Activated CD4-positive, alpha-beta T cell treated with anti-CD3 and anti-CD28 coated beads, Interleukin-2, amount 50 U/mL, for 1 hour (primary cell): Measurements from ENCODE around the gene LDB1.

Source experiments
- DNase-seq: peaks from one replicate; pipeline ENCODE4 v3.0.0-alpha.2; 2020

LDB1 gene

DNA sequence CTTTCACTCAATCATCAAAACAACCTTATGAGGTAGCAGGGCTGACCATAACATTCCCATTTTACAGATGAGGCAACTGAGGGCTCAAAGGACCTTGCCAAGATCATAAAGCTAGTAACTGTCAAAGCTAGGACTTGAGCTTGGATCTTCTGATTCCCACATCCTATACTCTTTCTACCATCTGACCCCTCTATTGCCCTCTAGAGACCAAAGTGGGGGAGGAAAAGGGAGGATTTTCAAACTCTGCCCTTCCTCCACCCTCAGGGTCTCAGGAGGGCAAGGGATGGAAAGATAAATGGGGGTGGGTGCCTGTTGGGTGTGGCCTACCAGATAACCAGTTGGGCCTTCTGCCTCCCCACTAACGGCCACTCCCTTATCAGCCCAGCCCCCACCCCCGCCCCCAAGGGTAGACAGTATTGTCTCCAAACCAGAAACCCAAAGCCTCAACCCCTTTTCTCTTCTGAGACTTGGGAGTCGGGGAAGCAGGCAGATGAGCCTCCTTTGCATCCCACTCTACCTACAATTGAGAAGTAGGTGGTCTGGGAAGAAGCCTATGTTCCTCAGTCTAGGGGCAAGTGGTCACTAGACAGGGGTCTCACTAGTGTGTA, 7.9 kb downstream of the LDB1 start:
- DNase-seq = no peak

DNA sequence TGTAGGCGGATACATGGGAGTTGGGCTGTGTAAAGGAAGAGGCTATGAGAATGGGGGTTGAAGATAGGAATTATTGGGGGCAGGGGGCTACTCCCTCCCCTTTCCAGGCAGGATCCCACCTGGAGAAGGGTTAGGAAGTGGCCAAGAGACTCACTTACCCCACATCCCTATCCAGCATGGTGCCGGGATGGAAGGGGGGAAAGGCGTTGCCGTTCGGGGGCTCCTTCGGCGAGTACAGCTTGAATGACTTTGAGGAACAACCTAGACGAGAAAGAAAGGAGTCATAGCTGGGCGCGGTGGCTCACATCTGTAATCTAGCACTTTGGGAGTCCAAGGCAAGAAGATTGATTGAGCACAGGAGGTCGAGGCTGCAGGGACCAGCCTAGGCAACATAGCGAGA, 8.9 kb downstream of the LDB1 start:
- no peak for DNase-seq

DNA sequence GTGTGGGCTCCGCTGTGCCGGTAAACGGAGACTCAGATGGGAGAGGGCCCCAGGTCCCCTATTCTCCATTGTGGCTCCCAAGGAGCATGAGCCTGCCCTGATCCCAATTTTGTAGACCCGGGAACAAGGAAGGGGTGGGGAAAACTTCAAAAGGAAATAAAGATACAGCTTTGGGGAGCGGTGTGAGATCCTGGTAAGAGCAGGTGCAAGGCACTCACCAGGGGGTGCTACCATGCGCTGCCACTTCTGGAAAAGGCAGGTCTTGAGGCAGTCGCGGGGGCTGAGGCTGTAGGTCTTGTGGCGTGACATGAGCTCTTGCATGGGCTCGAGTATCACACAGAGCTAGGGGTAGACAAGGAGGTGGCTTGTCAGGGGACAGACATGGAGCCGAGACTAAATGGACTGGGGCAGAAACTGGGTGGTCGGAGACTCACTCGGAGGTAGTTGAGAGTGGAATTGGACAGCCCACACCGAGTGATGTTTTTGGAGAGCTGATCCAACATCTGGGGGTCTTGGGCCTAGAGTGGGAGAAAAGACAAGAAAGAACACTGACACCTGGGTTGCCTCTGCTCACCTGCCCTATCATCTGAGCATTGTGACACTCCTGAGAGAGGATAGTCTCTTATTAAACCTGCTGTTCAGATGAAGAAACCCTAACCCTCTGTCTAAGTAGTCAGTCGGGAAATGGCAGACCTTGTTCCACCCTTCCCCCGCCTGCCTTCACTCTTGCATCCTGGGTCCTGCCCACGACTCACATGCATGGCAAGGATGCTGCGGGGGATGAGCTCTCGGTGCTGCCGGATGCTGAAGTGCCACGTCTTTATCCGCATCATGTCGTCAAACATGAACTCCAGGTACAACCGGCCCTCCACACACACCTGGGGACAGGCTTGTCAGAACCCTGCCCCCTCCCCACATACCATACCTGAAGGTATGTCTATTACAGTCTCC, 10.7 kb downstream of the LDB1 start:
- no peak for DNase-seq

DNA sequence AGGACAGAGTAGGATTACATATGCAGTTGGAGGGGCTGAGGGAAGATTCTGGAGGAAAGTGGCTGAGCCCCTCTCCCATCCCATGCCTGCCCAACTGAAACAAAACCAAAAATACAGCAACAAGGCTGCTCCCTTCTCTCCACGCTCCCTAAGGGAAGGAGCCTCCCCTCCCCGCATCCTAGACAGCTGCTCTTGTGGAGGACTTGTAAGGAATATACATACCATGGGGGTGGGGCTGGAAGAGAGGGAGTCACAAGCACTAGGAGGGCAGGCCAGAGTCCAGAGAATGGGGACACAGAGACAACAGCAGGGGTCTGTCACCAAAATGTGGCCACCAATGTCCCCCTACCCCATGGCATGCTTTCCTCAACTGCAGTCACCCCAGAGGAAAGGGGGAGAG, 13.2 kb downstream of the LDB1 start:
- no peak for DNase-seq

DNA sequence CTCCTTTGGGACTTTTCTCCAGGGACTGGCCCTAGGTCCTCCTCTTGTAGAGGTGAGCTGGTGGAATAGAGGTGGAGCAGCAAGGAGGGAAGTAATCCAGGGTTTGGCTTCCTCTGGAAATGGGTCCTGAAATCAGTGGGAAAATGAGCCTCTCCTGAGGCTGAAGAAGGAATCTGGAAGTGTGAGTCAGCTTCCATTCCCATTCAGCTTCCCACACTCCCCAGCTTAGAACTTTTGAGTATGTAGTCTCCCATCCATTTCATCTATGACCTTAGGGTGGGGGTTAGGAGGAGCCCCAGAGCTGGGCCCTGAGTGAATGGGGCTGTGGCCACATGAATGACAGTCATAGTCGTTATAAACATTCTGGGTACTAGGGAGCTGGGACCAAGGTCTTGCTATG, 17.7 kb downstream of the LDB1 start:
- no peak for DNase-seq

DNA sequence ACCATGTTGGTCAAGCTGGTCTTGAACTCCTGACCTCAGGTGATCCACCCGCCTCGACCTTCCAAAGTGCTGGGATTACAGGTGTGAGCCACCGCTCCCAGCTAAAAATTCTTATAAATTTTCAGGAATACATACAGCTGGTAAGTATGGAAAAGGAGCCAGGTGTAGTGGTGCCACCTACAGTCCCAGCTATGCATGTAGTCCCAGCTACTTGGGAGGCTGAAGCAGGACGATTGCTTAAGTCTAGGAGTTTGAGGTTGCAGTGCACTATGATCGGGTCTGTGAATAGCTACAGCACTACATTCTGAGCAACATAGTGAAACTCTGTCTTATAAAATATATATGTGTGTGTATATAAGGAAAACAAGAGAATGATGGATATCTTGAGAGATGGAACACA, 19.0 kb downstream of the LDB1 start:
- no peak for DNase-seq

DNA sequence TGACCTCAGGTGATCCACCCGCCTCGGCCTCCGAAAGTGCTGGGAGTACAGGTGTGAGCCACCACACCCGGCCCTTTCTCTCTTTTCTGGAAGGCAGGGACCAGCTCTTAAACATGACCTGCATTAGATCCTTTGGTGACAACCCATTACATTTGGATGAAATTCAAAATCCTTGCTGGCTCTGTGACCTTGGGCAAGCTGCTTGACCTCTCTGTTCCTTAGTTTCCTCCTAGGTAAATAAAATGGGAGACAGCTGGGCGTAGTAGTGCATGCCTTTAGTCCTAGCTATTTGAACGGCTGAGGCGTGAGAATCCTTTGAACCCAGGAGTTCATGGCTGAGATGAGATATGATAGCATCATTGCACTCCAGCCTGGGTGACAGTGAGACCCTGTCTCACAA, 23.7 kb downstream of the LDB1 start:
- DNase-seq = no peak

DNA sequence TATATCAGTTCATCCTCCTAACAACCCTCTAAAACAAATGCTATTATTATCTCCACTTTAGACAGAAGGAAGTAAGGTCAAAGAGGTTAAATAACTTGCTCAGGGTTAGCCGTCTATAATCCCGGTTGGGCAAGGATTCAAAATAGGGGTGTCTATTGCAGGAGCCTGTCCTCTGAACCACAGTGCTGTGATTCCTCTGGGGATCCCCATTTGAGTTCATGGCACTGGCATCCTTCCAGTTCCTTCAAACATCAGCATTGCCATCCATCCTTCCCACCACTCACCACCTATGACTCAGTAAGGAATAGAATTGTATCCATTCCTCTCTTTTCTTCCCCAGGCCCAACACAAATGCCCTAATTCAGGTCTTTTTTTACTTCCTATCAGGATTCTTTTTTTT, 29.4 kb downstream of the LDB1 start:
- no peak for DNase-seq

DNA sequence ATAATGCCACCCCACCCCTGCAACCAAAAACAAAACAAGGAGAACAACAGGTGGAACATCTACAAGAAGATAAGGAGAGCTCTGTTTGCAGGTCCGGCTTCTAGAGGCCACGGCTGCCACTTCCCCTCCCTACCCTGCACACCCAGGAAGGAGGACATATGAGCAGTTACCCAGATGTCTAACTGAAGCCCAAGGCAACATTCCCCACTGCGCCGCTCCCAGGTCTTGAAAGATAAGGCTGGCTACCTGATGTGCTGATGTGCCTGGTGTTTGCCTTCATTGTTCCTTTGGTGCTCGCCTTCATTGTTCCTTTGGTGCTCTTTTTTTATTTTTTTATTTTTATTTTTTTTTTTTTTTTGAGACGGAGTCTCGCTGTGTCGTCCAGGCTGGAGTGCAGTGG, 34.0 kb downstream of the LDB1 start:
- DNase-seq = no peak

DNA sequence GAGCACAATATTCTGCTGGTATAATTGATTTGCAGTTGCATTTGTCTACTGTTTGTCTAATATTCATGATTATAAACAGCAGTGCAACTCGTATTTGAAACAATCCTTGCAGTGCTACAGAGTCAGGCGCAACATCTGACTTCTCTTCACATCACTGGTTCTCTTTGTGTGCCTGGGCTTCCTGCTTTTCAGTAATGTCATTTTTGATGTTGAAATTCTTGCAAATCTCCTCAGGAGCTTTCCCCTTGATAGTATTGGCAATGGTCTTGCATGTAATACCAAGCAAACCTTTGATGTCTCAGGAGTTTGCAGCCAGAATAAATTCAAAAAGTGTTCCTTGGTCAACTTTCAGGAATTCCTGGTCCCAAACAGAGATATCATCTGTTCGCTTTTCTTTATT, 34.8 kb downstream of the LDB1 start:
- DNase-seq = no peak

DNA sequence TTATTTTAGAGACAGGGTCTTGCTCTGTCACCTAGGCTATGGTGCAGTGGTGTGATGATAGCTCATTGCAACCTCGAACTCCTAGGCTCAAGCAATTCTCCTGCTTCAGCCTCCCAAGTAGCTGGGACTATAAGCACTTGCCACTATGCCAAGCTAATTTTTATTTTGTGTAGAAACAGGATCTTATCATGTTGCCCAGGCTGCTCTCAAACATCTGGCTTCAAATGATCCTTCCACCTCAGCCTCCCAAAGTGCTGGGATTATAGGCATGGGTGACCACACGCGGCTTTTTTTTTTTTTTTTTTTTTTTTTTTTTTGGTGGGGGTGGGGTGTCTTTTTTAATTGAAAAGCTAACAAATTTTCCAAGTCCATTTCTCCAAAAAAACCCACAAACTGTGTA, 36.6 kb downstream of the LDB1 start:
- DNase-seq = no peak

DNA sequence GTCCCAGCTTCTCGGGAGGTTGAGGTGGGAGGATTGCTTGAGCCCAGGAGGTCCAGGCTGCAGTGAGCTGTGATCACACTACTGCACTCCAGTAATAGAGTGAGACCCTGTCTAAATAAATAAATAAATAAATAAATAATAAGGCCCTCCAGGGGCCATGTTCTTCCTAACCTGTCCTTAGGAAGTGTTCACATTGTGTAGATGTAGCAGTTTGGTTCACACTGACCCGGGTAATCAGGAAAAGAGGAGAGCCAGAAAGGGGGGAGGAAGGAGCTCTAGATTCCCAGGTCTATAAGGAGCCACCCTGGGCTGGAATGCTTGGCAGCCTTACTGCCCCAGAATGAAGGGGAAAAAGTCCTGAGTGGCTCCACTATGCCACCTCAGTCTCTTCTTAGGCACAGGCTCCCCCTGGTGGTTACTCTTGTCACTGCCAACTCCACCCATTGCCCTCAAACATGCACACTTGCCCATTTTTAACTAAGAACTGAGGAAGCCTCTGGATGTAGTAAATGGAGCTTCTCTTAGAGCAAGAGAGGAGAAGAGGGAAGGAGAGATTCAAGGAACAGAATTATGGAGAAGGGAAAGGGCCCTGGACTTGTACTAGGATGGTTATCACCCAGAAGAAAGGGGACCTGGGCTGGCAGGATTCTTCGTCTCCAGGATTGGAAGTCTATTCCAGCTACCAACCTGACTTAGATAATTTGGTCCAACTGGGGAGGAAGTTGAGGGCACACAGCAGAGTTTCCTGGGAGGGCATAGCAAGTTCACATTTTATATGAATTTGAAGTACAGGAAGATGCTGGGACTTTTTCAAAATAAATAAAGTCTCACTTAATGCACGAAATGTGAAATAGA, 47.3 kb downstream of the LDB1 start:
- peak; percentile 81 for DNase-seq

DNA sequence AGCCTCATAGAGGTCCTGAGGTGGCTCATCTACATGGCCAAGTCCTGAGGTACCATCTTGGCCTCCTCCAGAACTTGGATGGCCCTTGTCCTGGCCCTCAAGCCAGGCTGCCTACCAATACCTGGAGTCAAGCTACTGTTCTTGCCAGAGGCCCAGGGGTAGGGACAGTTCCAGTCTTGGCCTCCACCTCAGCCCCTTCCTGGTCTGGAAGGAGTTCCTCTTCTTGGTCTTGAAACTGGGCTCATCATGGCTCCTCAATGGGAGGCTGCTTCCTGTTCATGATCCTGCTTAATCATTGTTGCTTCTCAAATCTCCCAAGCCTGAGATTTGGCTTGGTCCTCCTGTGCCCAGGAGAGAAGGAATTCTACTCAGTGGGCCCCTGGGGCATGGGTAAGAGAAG, 51.1 kb downstream of the LDB1 start:
- no peak for DNase-seq

DNA sequence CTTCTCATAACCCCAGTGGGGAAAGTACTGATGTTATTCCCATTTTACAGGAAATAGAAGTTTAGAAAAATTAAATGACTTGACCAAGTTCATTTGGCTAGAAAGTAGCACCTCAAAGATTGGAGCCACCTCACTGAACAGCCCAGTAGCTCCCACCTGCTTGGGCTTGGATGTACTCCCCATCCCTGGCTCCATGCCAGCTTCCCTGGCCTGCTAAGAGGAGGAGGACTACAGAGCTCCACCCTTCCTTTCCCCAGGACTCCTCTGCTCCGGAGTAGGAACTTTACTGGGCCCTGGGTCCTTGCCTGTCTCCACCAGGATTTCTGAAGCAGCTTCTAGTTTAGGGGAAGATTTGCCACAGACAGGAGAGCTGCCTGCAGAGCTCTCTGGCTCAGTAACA, 52.0 kb downstream of the LDB1 start:
- DNase-seq = no peak

DNA sequence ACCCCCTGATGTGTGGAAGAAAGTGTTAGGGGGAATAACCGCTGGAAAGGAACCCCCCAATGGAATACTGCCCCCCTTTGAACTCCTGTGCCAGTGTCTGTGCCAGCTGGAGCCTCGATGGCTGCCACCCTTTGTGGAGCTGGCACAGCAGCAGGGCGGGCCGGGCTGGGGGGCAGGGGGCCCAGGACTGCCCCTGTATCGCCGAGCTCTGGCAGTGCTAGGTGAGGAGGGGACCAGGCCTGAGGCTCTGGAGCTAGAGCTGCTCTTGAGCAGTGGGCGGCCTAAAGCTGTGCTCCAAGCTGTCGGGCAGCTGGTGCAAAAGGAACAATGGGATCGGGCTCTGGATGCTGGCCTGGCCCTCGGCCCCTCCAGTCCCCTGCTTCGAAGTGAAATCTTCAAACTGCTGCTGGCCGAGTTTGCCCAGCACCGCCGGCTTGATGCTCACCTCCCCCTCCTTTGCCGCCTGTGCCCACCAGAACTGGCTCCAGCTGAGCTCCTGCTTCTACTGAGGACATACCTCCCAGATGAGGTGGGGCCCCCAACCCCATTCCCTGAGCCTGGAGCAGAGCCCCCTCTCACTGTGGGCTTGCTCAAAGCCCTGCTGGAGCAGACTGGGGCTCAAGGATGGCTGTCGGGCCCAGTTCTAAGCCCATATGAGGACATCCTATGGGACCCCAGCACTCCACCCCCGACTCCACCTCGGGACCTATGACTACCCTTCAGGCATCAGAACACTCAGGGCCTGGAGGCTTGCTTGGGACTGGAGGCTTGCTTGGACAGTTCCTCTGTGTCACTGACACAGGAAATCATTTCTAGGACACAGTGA, 52.9 kb downstream of the LDB1 start:
- no peak for DNase-seq

DNA sequence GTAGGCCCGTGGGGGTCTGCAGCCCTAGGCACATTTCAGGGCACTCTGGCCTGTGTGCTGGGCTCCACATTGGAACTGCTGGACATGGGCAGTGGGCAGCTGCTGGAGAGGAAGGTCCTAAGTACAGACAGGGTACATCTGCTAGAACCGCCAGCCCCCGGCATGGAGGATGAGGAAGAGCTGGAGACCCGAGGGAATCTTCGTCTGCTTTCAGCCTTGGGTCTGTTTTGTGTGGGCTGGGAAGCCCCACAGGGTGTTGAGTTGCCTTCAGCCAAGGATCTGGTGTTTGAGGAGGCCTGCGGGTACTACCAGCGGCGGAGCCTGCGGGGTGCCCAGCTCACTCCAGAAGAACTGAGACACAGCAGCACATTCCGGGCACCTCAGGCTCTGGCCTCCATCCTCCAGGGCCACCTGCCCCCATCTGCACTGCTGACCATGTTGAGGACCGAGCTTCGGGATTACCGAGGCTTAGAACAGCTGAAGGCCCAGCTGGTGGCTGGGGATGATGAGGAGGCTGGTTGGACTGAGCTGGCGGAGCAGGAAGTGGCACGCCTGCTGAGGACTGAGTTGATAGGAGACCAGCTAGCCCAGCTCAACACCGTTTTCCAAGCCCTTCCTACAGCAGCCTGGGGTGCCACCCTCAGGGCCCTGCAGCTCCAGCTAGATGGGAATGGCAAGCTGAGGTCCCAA, 53.6 kb downstream of the LDB1 start:
- no peak for DNase-seq

DNA sequence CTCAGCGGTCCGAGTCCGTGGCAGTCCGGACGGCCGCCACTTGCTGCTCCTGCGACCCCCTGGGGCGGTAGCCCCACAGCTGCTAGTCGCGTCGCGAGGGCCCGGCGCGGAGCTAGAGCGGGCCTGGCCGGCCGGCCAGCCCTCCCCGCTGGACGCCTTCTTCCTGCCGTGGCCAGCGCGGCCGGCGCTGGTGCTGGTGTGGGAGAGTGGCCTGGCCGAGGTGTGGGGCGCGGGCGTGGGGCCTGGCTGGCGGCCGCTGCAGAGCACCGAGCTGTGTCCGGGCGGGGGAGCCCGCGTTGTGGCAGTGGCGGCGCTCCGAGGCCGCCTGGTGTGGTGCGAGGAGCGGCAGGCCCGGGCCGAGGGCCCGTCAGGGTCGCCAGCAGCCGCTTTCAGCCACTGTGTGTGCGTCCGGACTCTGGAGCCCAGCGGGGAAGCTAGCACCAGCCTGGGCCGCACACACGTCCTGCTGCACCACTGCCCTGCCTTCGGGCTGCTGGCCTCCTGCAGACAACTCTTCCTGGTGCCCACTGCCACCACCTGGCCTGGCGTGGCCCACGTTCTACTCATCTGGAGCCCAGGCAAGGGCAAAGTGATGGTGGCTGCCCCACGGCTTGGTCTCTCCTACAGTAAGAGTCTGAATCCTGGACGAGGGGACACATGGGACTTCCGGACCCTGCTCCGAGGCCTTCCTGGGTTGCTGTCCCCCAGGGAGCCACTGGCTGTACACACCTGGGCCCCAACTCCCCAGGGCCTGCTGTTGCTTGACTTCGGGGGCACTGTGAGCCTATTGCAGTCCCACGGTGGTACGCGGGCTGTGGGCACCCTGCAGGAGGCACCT, 54.4 kb downstream of the LDB1 start:
- peak; percentile 6 for DNase-seq

DNA sequence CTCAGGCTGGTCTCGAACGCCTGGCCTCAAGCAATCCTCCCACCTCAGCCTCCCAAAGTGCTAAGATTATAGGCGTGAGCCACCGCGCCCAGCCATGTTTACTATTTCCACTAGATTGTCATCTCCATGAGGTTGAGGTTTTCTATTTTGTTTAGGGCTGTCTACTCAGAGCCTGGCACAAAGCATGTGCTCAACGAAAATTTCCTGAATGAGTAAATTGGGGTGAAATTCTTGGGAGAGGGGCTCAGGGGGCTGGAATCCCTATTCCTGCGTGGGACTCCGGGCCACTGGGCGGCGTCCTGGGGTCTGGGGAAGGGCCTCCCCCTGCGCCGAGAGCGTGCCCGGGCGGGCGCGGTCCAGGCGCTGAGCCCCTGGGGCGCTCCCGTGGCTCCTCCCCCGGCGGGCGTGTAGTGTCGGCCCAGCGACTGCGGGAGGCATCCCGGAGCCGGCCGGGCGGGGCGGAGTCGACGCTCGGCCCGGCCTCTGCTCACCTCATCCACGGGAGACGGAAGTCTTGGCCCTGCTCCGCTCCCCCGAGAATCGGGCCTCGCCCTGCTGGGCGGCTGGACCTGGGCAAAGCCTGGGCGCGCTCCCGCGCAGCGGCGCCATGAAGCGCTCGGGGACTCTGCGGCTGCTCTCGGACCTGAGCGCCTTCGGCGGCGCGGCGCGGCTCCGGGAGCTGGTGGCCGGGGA, 55.2 kb downstream of the LDB1 start, which contains the start of gene HPS6:
Gene HPS6, plus strand, starts transcription at position 482 of the 693 bp plus-strand sequence. Its CDS starts 126 bp downstream, at position 608.
- DNase-seq = peak; percentile 83

DNA sequence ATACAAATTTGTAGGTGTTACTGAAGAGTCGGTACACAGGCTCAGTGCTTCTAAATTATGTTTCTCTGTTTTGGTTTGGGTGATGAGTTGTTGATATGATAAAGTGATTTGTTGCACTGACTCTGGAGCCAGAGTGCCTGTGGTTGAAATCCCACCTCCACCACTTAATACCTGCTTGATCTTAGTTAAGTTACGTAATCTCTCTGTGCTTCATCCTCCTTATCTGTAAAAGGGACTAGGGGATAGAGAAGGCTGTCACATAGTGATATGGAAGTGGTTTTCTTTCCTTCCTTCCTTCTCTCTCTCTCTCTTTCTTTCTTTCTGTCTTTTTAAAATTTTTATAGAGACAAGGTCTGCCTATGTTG, 55.7 kb downstream of the LDB1 start:
- DNase-seq = no peak

DNA sequence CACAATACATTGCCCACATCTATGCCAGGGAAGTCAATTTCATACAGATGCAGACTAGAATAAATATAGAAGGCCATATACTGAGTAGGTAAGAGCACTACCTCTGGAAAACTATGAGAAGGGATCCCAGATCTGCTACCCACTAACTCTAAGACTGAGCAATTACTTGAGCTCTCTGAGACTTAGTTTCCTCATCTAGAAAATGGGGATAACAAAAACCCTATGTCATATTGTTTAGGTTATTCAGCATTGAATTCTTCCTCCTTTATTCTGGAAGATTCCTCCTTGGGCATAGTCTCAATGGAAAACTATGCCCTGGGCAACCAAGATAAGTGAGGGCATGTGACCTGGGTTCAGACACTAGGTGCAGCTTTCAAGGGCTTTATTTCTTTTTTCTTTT, 60.2 kb downstream of the LDB1 start:
- no peak for DNase-seq
